GM19468 (cell line): ENCODE data around the gene ANKRD13C.
A peak's percentile ranks its signal among the peaks of the same experiment; 100 is the strongest.
"Not testable (repeated sequence)": the region's sequence is repeated elsewhere in the genome, so short reads cannot be mapped to it uniquely, and the experiment has no call there.

Source experiments
- ATAC-seq: cut with Tn5 transposase; IDR thresholded peaks from one replicate; pipeline ENCODE4 v1.9.1; 2021; ENCODE audit warnings: mild to moderate bottlenecking, moderate library complexity, moderate number of reproducible peaks; ENCODE audit not compliant: unreplicated experiment; ENCODE audit errors: extremely low read depth

The ANKRD13C gene

GRCh38 chr1:70354332-70355110, at the start of gene ANKRD13C:
Gene ANKRD13C (minus strand): TSS chr1:70354722. CDS start chr1:70354408, 314 bp downstream.
- peak; percentile 69 for ATAC-seq

DNA sequence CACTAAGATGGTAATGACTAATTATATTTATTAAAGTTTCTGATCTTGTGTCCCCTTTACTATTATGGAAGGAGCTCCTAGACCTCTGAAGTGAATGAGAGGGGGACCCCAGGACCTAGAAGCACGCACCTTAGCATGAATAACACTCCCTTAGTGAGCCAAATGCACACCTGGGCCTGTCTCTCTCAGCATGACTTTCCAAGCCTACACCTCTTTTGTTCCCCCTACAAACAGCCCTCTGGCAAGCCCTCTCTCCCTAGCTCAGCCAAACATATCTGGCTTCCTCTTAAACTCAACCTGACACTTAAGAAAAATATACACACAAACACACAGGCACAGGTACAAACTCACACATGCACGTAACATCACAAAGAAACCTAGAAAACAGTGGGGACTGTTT, 49.2 kb upstream of the ANKRD13C start:
- ATAC-seq = no peak

GRCh38 chr1:70401974-70402373, 47.5 kb upstream of the ANKRD13C start:
- no peak for ATAC-seq

DNA sequence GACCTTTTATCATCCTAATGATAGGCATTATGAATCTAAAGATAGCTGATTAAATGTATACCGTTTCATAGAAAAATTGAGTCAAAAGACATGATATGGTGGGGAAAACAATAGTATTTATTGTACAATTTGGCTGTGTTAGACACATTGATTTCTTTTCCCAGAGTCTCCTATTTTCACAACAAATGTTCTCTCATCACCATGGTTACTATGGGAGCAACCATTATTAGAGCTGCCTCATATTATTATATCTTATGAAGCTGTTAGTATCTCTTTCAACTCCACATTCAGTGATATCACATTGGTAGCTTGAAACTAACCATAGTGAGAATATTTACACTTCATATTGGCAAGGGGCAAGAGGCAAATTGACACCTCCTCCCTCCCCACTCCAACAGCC, 45.8 kb upstream of the ANKRD13C start:
- no peak for ATAC-seq

- no peak for ATAC-seq
Measured at GRCh38 chr1:70397013-70397412, 42.5 kb upstream of the ANKRD13C start.

DNA sequence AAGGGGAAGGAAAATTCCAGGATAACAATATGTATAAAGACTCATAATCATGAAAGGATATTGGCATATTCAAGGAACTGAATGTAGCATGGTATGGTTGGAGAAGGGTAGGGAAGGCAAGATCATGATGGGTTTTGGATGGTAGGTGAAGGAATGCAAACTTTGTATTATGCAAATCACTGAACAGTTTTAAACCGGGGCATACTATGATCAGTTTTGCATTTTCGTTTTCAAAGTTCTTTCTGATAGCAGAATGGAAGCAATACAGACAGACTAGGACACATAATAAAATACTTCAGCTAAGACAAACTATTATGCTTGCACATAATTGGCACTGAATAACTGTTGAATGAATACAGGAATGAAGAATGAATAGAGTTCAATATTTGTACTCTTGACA, 42.1 kb upstream of the ANKRD13C start:
- ATAC-seq = no peak

DNA sequence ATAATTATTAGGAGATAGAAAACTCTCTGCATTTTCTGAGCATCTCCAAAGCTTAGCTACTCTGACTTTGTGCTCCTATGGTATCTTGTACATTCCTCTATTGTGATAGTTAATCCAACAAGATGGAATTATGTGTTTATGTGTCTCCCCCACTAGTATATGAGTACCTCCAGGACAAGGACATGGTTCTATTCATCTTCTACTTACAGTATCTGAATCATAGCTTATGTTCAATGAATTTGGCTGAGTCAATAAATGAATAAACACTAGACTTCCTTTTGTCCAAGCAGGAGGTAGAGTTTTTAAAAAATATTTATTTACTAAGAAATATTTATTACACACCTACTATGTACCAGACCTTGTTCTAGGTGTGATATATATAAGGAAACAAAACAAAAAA, 38.1 kb upstream of the ANKRD13C start:
- no peak for ATAC-seq

GRCh38 chr1:70387507-70387906, 33.0 kb upstream of the ANKRD13C start:
- no peak for ATAC-seq

GRCh38 chr1:70386121-70386520, 31.6 kb upstream of the ANKRD13C start:
- no peak for ATAC-seq

- no peak for ATAC-seq
Measured at GRCh38 chr1:70385477-70385876, 31.0 kb upstream of the ANKRD13C start.

GRCh38 chr1:70384542-70384941, 30.0 kb upstream of the ANKRD13C start:
- no peak for ATAC-seq

DNA sequence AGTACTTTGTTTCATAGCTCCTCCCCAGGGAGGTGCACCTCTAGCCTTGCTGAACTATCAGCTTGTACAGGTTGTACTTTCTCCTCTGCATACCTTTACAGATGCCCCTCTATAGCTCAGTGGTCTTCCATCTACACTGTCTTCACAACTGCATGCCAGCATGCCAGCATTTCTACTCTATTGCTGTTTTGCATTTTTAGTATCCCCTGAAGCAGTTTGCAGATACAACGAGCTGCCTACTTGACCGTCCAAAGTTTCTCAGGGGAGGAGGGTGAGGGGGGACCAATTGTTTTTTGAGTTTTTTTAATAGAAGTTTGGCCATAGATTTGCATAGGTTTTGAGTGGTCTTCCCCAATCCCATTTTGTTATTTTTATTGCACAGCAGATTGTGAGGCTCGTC, 29.0 kb upstream of the ANKRD13C start:
- no peak for ATAC-seq

GRCh38 chr1:70382682-70383081, 28.2 kb upstream of the ANKRD13C start:
- no peak for ATAC-seq

GRCh38 chr1:70376196-70376595, 21.7 kb upstream of the ANKRD13C start:
- no peak for ATAC-seq

GRCh38 chr1:70373580-70373979, 19.1 kb upstream of the ANKRD13C start:
- ATAC-seq = not testable (repeated sequence)

DNA sequence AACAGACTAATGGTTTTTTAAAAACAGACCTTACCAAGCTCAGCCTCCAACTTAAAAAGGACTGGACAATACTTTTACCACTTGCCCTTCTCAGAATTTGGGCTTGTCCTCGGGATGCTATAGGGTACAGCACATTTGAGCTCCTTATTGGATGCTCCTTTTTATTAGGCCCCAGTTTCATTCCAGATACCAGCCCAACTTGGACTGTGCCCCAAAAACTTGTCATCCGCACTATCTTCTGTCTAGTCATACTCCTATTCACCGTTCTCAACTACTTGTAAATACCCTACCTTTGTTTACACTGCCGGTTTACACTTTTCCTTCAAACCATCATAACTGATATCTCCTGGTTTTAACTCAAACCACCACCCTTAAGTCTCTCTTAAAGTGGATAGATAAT, 17.9 kb upstream of the ANKRD13C start:
- ATAC-seq = no peak

DNA sequence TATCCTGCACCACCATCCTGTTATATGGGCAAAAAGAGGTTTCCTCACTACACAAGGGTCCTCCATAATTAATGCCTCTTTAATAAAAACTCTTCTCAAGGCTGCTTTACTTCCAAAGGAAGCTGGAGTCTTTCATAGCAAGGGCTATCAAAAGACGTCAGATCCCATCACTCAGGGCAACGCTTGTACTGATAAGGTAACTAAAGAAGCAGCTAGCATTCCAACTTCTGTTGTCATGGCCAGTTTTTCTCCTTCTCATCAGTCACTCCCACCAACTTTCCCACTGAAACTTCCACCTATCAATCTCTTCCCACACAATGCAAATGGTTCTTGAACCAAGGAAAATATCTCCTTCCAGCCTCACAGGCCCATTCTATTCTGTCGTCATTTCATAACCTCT, 17.1 kb upstream of the ANKRD13C start:
- ATAC-seq = not testable (repeated sequence)

DNA sequence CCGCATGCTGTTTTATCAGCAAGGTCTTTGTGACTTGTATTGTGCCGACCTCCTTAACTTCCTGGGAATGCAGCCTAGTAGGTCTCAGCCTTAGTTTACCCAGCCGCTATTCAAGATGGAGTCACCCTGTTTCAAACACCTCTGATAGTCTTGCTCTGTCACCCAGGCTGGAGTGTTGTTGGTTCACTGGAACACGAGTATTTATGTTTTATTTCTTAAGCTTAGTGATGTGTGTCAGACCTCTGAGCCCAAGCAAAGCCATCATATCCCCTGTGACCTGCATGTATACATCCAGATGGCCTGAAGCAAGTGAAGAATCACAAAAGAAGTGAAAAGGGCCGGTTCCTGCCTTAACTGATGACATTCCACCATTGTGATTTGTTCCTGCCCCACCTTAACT, 12.9 kb upstream of the ANKRD13C start:
- ATAC-seq = not testable (repeated sequence)

DNA sequence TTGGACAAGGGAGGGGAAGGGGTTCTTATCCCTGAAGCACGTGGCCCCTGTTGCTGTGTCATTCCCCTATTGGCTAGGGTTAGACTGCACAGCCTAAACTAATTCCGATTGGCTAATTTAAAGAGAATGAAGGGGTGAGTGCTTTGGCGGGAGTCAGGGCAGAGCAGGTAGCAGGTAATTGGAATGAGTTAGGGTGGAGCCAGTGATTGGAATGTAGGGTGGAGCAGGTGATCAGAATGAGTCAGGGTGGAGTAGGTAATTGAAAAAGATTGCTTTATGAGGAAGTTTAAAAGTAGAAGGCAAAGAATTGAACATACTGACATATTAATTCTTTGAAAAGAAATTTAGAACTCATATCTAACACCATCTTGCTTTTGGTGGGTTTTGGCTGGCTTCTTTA, 12.5 kb upstream of the ANKRD13C start:
- not testable (repeated sequence) for ATAC-seq

- ATAC-seq = not testable (repeated sequence)
Measured at GRCh38 chr1:70366425-70366952, 12.0 kb upstream of the ANKRD13C start.

DNA sequence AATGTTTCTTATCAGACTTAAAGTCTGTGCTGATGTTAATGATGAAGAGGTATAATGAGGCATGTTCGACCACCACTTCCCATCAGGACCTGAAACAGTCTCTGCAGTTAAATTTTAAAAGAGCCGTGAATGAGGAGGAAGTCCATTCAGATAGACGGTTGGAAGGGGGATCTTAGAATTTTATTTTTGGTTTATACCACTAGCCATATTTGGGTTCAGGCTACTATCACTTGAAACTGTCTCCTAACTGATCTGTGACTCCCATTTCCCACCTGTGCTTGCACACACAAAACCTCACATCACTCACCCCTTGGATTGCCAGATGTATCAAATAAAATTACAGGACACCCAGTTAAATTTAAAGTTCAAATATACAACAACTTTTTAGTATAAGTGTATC, 9.9 kb upstream of the ANKRD13C start:
- no peak for ATAC-seq
